Measurements from ENCODE around the gene EHBP1. TPM values are rescaled to one million over a fixed set of nuclear protein-coding genes. Genes with fewer than 3 reads are reported as not detected.

The EHBP1 gene
- total RNA-seq, 3 donors from 2014 or later (not counting 1 experiment from before 2014, with no cell fraction given) = 22.4 to 33.4 (median 28.3) TPM

- Mint-ChIP-seq H3K27ac (no peak overlapping the region), H3K4me3 (no peak overlapping the region), H3K9me3 (no peaks in the 10 kb centered on the region), H3K4me1 (no peaks in the 10 kb centered on the region), H3K27me3 (ENCODE audit: low read depth in 2 of 2) (no peaks in the 10 kb centered on the region), H3K36me3 (no peaks in the 10 kb centered on the region)
- DNase-seq (no peak), ATAC-seq (no peak)
- Histone ChIP-seq H3K9me3 (ENCODE audit: control insufficient read depth, insufficient read depth, low read length) (no peaks in the 10 kb centered on the region), H3K4me3 (ENCODE audit: low read length) (no peak overlapping the region), H3K27ac (ENCODE audit: low read length) (no peak overlapping the region), H3K27me3 (ENCODE audit: control insufficient read depth, insufficient read depth, low read length) (no peaks in the 10 kb centered on the region), H3K36me3 (ENCODE audit: control insufficient read depth, insufficient read depth, low read length) (no peaks in the 10 kb centered on the region), H3K4me1 (ENCODE audit: control insufficient read depth, insufficient read depth, low read length) (no peaks in the 10 kb centered on the region)
- intact Hi-C loops (cut with micrococcal nuclease) = no loop called here
- 90% methylated on average over 4 of the region's 4 CpGs for WGBS (ENCODE audit: insufficient coverage)
- TF ChIP-seq, protein P1, sequence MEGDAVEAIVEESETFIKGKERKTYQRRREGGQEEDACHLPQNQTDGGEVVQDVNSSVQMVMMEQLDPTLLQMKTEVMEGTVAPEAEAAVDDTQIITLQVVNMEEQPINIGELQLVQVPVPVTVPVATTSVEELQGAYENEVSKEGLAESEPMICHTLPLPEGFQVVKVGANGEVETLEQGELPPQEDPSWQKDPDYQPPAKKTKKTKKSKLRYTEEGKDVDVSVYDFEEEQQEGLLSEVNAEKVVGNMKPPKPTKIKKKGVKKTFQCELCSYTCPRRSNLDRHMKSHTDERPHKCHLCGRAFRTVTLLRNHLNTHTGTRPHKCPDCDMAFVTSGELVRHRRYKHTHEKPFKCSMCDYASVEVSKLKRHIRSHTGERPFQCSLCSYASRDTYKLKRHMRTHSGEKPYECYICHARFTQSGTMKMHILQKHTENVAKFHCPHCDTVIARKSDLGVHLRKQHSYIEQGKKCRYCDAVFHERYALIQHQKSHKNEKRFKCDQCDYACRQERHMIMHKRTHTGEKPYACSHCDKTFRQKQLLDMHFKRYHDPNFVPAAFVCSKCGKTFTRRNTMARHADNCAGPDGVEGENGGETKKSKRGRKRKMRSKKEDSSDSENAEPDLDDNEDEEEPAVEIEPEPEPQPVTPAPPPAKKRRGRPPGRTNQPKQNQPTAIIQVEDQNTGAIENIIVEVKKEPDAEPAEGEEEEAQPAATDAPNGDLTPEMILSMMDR (IDR thresholded peaks at IDR 0.05) = no peak
These were observed 332.5 kb downstream of the EHBP1 start for GRCh38 chr2:63038034-63038433.

DNA sequence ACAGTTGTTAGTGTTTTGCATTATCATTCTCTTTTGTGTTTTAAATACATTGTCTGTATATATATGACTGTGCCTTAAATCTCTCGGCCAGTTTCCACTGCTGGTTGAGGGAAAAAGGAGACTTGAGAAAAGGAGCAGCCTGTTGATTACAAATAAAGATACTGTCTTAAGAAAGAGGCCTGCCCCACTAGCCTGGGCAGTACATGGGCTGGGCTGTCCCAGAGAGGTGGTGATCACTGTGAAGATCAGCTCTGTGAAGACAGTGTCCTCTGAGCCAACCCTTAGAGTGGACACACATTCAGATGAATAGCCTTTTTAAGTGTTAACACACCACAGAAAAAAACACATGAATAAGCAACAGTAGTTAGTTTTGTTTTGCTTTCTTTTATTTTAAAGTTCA lies 335.1 kb downstream of the EHBP1 start:
- TF ChIP-seq, protein P1 (IDR thresholded peaks at IDR 0.05) = no peak
- WGBS (ENCODE audit: insufficient coverage) = 100% methylated on average over 1 of the region's 1 CpG
- Mint-ChIP-seq H3K27ac (no peak overlapping the region), H3K9me3 (no peaks in the 10 kb centered on the region), H3K4me1 (no peaks in the 10 kb centered on the region), H3K36me3 (peaks cover 2% of the 10 kb centered on the region), H3K4me3 (no peak overlapping the region), H3K27me3 (ENCODE audit: low read depth in 2 of 2) (peaks cover 7 to 12% of the 10 kb centered on the region in 2 donors)
- Histone ChIP-seq H3K27me3 (ENCODE audit: control insufficient read depth, insufficient read depth, low read length) (peaks cover 2% of the 10 kb centered on the region), H3K27ac (ENCODE audit: low read length) (no peak overlapping the region), H3K4me1 (ENCODE audit: control insufficient read depth, insufficient read depth, low read length) (no peaks in the 10 kb centered on the region), H3K36me3 (ENCODE audit: control insufficient read depth, insufficient read depth, low read length) (no peaks in the 10 kb centered on the region), H3K4me3 (ENCODE audit: low read length) (no peak overlapping the region), H3K9me3 (ENCODE audit: control insufficient read depth, insufficient read depth, low read length) (no peaks in the 10 kb centered on the region)
- DNase-seq (no peak), ATAC-seq (no peak)
- intact Hi-C loops (cut with micrococcal nuclease) = no loop called here

- no peak overlapping the region for H3K27ac ChIP-seq (ENCODE audit: low read length)
- peaks cover 2% of the 10 kb centered on the region for H3K27me3 ChIP-seq (ENCODE audit: control insufficient read depth, insufficient read depth, low read length)
- H3K4me1 ChIP-seq (ENCODE audit: control insufficient read depth, insufficient read depth, low read length) = no peaks in the 10 kb centered on the region
- Mint-ChIP-seq H3K27ac (no peak overlapping the region), H3K4me3 (no peak overlapping the region), H3K36me3 (peaks cover 12% of the 10 kb centered on the region), H3K4me1 (peaks cover 0 to 3% of the 10 kb centered on the region in 2 donors), H3K9me3 (no peaks in the 10 kb centered on the region), H3K27me3 (ENCODE audit: low read depth in 2 of 2) (peaks cover 17 to 20% of the 10 kb centered on the region in 2 donors)
- 100% methylated on average over 1 of the region's 1 CpG for WGBS (ENCODE audit: insufficient coverage)
- no peak for DNase-seq
- no peak overlapping the region for H3K4me3 ChIP-seq (ENCODE audit: low read length)
- TF ChIP-seq, protein P1 (IDR thresholded peaks at IDR 0.05) = no peak
- intact Hi-C loops (cut with micrococcal nuclease) = no loop called here
- H3K9me3 ChIP-seq (ENCODE audit: control insufficient read depth, insufficient read depth, low read length) = no peaks in the 10 kb centered on the region
- no peaks in the 10 kb centered on the region for H3K36me3 ChIP-seq (ENCODE audit: control insufficient read depth, insufficient read depth, low read length)
- ATAC-seq = no peak
These were observed 336.1 kb downstream of the EHBP1 start for GRCh38 chr2:63041592-63041991.
